ENCODE results near the gene KYAT1. TPM values are rescaled to one million over a fixed set of nuclear protein-coding genes. Genes with fewer than 3 reads are reported as not detected.

KYAT1 gene
- total RNA-seq, 3 donors from 2014 or later (not counting 1 experiment from before 2014, with no cell fraction given), result 8.9 to 11.3 (median 9.1) TPM

DNA sequence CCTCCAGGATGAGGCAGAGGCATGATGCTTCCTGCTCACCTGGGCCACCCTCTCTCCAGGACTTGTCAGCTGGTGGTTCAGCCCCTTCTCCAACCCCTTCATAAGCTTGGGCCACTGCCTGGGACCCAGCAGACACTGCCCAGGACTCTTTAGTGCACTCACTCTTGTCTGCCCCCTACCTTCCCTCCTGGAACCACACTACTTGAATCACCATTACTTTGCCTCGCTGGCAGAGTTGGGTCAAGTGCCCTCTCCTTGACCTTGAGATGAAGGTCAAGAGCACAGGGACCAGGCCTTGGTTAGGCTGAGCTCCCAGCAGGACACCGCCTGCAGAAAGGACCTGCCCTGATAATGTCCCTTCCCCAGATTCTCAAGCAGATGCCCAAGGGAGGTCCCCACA, 71.9 kb downstream of the KYAT1 start:
- Mint-ChIP-seq H3K27me3 (ENCODE audit: low read depth in 2 of 2) (no peaks in the 10 kb centered on the region), H3K27ac (peak overlapping the region in 1 of 2 donors; percentile 45), H3K4me1 (no peaks in the 10 kb centered on the region), H3K4me3 (no peak overlapping the region), H3K9me3 (no peaks in the 10 kb centered on the region), H3K36me3 (no peaks in the 10 kb centered on the region)
- no peak for TF ChIP-seq CTCF (IDR thresholded peaks at IDR 0.05)
- DNase-seq (no peak), ATAC-seq (no peak)
- Histone ChIP-seq H3K36me3 (ENCODE audit: control insufficient read depth, insufficient read depth, low read length) (peaks cover 30% of the 10 kb centered on the region), H3K4me3 (ENCODE audit: low read length) (no peak overlapping the region), H3K4me1 (ENCODE audit: control insufficient read depth, insufficient read depth, low read length) (no peaks in the 10 kb centered on the region), H3K9me3 (ENCODE audit: control insufficient read depth, insufficient read depth, low read length) (no peaks in the 10 kb centered on the region), H3K27ac (ENCODE audit: low read length) (no peak overlapping the region), H3K27me3 (ENCODE audit: control insufficient read depth, insufficient read depth, low read length) (no peaks in the 10 kb centered on the region)
- intact Hi-C loops (cut with micrococcal nuclease), result no loop called here
- 91% methylated on average over 2 of the region's 2 CpGs for WGBS (ENCODE audit: insufficient coverage)

DNA sequence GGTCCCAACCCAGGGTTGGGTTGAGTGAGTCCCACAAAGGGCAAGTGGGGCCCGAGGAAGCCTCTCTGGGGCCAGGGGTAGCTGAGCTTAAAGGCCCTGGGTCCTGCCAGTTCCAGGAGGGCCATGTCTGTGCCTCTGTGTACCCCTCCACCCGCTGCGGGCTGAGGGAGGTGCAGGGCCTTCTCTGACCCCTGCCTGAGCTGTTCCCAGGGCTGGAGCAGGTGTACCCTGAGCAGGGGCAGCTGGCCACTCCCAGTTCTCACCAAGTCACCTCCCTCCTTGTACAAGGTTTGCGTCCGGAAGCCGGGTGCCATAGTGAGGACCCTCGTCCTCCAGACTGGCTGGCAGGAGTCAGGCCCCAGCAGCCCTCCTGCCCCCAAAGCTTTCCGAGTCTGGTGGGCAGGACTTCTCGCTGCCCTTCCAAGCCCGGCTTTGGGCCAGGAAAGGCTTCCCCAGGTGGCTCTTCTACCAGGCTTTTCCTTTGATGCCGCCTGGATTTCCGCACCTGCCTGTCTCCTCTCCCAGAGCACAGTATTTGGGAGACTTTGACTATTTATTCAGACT, 72.6 kb downstream of the KYAT1 start:
- Histone ChIP-seq H3K4me3 (ENCODE audit: low read length) (no peak overlapping the region), H3K4me1 (ENCODE audit: control insufficient read depth, insufficient read depth, low read length) (no peaks in the 10 kb centered on the region), H3K27ac (ENCODE audit: low read length) (no peak overlapping the region), H3K36me3 (ENCODE audit: control insufficient read depth, insufficient read depth, low read length) (peaks cover 30% of the 10 kb centered on the region), H3K9me3 (ENCODE audit: control insufficient read depth, insufficient read depth, low read length) (no peaks in the 10 kb centered on the region), H3K27me3 (ENCODE audit: control insufficient read depth, insufficient read depth, low read length) (no peaks in the 10 kb centered on the region)
- no peak for TF ChIP-seq CTCF (IDR thresholded peaks at IDR 0.05)
- no peak for DNase-seq
- ATAC-seq, result no peak
- H3K36me3 Mint-ChIP-seq, result no peaks in the 10 kb centered on the region
- no peak overlapping the region for H3K27ac Mint-ChIP-seq
- no peaks in the 10 kb centered on the region for H3K27me3 Mint-ChIP-seq (ENCODE audit: low read depth in 2 of 2)
- no peaks in the 10 kb centered on the region for H3K9me3 Mint-ChIP-seq
- H3K4me1 Mint-ChIP-seq, result no peaks in the 10 kb centered on the region
- intact Hi-C loops (cut with micrococcal nuclease), result no loop called here
- H3K4me3 Mint-ChIP-seq, result no peak overlapping the region
- WGBS (ENCODE audit: insufficient coverage), result 95% methylated on average over 12 of the region's 12 CpGs

GRCh38 chr9:128808543-128808942, 73.2 kb downstream of the KYAT1 start:
- Histone ChIP-seq H3K4me3 (ENCODE audit: low read length) (no peak overlapping the region), H3K36me3 (ENCODE audit: control insufficient read depth, insufficient read depth, low read length) (peaks cover 36% of the 10 kb centered on the region), H3K4me1 (ENCODE audit: control insufficient read depth, insufficient read depth, low read length) (no peaks in the 10 kb centered on the region), H3K27ac (ENCODE audit: low read length) (no peak overlapping the region), H3K9me3 (ENCODE audit: control insufficient read depth, insufficient read depth, low read length) (no peaks in the 10 kb centered on the region), H3K27me3 (ENCODE audit: control insufficient read depth, insufficient read depth, low read length) (no peaks in the 10 kb centered on the region)
- ATAC-seq (no peak), DNase-seq (no peak)
- no peaks in the 10 kb centered on the region for H3K9me3 Mint-ChIP-seq
- intact Hi-C loops (cut with micrococcal nuclease), result no loop called here
- no peaks in the 10 kb centered on the region for H3K27me3 Mint-ChIP-seq (ENCODE audit: low read depth in 2 of 2)
- H3K4me3 Mint-ChIP-seq, result no peak overlapping the region
- H3K36me3 Mint-ChIP-seq, result no peaks in the 10 kb centered on the region
- TF ChIP-seq CTCF (IDR thresholded peaks at IDR 0.05), result no peak
- H3K4me1 Mint-ChIP-seq, result no peaks in the 10 kb centered on the region
- peak overlapping the region in 1 of 2 donors; percentile 69 for H3K27ac Mint-ChIP-seq
- 93% methylated on average over 3 of the region's 3 CpGs for WGBS (ENCODE audit: insufficient coverage)

DNA sequence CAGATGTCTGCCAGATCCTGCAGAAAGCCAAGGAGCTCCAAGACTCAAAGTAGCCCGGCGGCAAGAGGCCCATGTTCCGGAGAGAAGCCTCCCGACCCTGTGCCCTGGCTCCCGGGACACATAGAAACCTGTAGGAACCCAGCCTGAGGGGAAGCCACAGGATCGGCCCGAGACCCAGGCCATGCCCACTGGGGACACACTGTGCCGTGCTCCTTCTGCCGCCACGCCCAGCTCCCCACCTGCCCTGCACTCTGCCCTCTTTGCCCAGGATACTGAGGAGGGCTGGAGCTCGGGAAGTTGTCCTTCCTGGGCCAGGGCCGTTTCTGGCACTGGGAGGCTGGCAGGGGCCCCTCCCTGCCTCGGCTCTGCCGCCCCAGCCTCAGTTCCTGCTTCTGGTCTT, 73.9 kb downstream of the KYAT1 start:
- no peaks in the 10 kb centered on the region for H3K27me3 ChIP-seq (ENCODE audit: control insufficient read depth, insufficient read depth, low read length)
- H3K4me3 ChIP-seq (ENCODE audit: low read length), result no peak overlapping the region
- no peaks in the 10 kb centered on the region for H3K36me3 Mint-ChIP-seq
- H3K4me3 Mint-ChIP-seq, result no peak overlapping the region
- peaks cover 43% of the 10 kb centered on the region for H3K36me3 ChIP-seq (ENCODE audit: control insufficient read depth, insufficient read depth, low read length)
- no peaks in the 10 kb centered on the region for H3K4me1 Mint-ChIP-seq
- TF ChIP-seq CTCF (IDR thresholded peaks at IDR 0.05), result no peak
- intact Hi-C loops (cut with micrococcal nuclease), result no loop called here
- no peaks in the 10 kb centered on the region for H3K9me3 Mint-ChIP-seq
- ATAC-seq (no peak), DNase-seq (no peak)
- no peak overlapping the region for H3K27ac Mint-ChIP-seq
- H3K27me3 Mint-ChIP-seq (ENCODE audit: low read depth in 2 of 2), result no peaks in the 10 kb centered on the region
- 88% methylated on average over 14 of the region's 14 CpGs for WGBS (ENCODE audit: insufficient coverage)
- no peak overlapping the region for H3K27ac ChIP-seq (ENCODE audit: low read length)
- H3K9me3 ChIP-seq (ENCODE audit: control insufficient read depth, insufficient read depth, low read length), result no peaks in the 10 kb centered on the region
- H3K4me1 ChIP-seq (ENCODE audit: control insufficient read depth, insufficient read depth, low read length), result no peaks in the 10 kb centered on the region

Data from natural killer cell (primary cell).